ENCODE results near the gene COL18A1.
"Not testable (repeated sequence)": the region's sequence is repeated elsewhere in the genome, so short reads cannot be mapped to it uniquely, and the experiment has no call there.

COL18A1 gene

DNA sequence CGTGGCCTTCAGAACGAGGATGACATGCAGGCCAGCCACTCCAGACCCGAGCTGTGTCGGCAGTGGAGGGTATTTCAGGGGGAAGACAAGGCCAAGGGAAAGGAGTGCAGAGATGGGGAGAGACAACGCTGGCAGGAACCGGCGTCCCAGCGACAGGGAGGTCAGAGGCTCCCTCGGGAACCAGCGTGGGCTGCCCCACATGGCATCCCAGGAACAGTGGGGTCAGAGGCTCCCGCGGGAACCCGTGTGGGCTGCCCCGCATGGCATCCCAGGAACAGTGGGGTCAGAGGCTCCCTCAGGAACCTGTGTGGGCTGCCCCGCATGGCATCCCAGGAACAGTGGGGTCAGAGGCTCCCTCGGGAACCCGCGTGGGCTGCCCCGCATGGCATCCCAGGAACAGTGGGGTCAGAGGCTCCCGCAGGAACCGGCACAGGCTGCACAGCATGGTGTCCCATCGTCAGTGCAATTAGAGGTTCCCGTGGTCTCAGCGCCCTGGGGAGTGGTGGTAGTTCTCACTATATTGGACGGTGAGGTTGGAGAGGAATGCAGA lies 94.3 kb downstream of the COL18A1 start:
- no peak for DNase-seq (ENCODE audit: low read depth, low spot score)
- H3K4me3 ChIP-seq (ENCODE audit: low read depth, low read length) = no peak overlapping the region
- POLR2A ChIA-PET = no interaction called here
- TF ChIP-seq, protein P1, sequence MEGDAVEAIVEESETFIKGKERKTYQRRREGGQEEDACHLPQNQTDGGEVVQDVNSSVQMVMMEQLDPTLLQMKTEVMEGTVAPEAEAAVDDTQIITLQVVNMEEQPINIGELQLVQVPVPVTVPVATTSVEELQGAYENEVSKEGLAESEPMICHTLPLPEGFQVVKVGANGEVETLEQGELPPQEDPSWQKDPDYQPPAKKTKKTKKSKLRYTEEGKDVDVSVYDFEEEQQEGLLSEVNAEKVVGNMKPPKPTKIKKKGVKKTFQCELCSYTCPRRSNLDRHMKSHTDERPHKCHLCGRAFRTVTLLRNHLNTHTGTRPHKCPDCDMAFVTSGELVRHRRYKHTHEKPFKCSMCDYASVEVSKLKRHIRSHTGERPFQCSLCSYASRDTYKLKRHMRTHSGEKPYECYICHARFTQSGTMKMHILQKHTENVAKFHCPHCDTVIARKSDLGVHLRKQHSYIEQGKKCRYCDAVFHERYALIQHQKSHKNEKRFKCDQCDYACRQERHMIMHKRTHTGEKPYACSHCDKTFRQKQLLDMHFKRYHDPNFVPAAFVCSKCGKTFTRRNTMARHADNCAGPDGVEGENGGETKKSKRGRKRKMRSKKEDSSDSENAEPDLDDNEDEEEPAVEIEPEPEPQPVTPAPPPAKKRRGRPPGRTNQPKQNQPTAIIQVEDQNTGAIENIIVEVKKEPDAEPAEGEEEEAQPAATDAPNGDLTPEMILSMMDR (IDR thresholded peaks at IDR 0.05; ENCODE audit: insufficient read depth, low read length, missing control alignments) = no peak
- CTCF ChIA-PET = no interaction called here

DNA sequence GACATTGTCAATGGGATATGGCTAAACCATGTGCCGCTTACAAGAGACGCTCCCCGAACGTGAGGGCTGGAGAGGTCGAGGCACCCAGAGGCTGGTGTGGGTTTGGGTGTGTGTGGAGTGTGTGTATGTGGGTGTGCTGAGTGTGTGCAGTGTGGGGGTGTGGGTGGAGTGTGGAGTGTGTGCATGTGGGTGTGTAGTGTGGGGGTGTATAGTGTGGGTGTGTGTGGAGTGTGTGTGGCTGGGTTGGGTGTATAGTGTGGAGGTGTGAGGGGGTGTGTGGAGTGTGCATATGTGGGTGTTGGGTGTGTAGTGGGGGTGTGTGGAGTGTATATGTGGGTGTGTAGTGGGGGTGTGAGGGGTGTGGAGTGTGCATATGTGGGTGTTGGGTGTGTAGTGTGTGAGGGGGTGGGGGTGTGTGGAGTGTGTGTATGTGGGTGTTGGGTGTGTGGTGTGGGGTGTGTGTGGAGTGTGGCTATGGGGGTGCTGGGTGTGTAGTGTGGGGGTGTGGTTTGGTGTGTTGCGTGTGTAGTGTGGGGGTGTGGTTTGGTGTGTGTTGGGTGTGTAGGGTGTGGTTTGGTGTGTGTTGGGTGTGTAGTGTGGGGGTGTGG lies 95.1 kb downstream of the COL18A1 start:
- H3K4me3 ChIP-seq (ENCODE audit: low read depth, low read length) = no peak overlapping the region
- CTCF ChIA-PET = no interaction called here
- TF ChIP-seq, protein P1 (IDR thresholded peaks at IDR 0.05; ENCODE audit: insufficient read depth, low read length, missing control alignments) = no peak
- POLR2A ChIA-PET = no interaction called here
- no peak for DNase-seq (ENCODE audit: low read depth, low spot score)

DNA sequence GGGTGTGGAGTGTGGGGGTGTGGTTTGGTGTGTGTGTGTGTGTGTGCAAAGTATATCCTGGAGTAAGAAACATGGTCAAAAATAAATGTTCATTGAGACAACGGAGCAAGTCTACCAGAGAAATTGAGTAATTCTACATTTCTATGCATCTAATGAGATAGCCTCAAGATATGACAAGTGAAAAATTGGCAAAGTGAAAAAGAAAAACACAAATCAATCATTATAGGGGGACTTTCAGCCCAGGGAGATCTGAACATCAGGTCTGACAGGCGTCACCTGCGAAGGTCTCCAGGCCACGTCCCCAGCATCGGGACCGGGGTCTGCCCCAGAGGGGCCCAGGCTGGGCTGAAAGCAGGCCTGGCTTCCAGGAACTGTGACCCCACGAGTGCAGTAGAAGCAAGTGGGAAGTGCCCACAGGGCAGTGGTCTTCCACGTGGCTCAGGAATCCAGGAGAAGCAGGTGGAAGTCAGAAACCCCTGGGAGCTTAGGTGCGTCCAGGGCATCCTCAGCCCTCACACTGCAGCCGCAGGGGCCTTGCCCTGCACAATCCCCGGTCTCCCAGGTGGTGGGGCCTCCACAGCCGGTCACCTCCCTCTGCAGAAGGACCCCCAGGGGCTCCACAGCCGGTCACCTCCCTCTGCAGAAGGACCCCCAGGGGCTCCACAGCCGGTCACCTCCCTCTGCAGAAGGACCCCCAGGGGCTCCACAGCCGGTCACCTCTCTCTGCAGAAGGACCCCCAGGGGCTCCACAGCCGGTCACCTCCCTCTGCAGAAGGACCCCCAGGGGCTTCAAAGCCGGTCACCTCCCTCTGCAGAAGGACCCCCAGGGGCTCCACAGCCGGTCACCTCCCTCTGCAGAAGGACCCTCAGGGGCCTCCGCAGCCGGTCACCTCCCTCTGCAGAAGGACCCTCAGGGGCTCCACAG lies 96.4 kb downstream of the COL18A1 start:
- POLR2A ChIA-PET; H3K4me3 ChIP-seq (ENCODE audit: low read depth, low read length); DNase-seq (ENCODE audit: low read depth, low spot score); CTCF ChIA-PET: not testable (repeated sequence)

DNA sequence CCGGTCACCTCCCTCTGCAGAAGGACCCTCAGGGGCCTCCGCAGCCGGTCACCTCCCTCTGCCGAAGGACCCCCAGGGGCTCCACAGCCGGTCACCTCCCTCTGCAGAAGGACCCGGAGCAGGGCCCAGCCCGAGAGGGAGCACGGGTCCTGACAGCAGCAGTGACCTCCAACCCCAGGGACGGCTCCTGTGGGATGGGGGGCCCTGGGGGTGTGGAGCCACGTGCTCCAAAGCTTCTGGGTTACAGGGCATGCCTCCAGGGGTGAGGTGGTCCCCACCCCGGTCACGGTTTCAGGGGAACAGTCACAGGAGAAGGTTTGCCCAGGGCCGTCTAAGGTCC lies 97.0 kb downstream of the COL18A1 start:
- no peak overlapping the region for H3K4me3 ChIP-seq (ENCODE audit: low read depth, low read length)
- POLR2A ChIA-PET = no interaction called here
- no peak for DNase-seq (ENCODE audit: low read depth, low spot score)
- CTCF ChIA-PET = no interaction called here
- TF ChIP-seq, protein P1 (IDR thresholded peaks at IDR 0.05; ENCODE audit: insufficient read depth, low read length, missing control alignments) = no peak

DNA sequence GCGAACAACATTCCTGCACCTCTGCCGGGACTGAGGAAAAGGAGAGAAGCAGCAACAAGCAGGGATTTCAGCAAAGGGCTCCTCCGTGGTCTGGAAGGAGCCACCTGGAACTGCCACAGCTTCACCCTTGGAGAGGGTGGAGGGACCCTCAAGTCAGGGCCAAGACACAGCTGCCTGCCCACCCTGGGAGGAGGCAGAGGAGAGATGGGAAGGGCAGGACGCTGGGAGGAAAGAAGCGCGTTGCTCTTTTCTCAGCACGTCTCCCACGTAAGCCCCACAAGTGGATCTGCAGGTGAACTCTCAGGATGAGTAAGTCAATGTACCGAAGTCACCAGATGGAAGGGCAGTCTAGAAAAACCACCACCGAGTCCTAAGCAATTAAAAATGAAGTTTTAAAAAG lies 97.6 kb downstream of the COL18A1 start:
- ChIA-PET POLR2A (no interaction called here), CTCF (no interaction called here)
- H3K4me3 ChIP-seq (ENCODE audit: low read depth, low read length) = no peak overlapping the region
- TF ChIP-seq, protein P1 (IDR thresholded peaks at IDR 0.05; ENCODE audit: insufficient read depth, low read length, missing control alignments) = no peak
- DNase-seq (ENCODE audit: low read depth, low spot score) = no peak

DNA sequence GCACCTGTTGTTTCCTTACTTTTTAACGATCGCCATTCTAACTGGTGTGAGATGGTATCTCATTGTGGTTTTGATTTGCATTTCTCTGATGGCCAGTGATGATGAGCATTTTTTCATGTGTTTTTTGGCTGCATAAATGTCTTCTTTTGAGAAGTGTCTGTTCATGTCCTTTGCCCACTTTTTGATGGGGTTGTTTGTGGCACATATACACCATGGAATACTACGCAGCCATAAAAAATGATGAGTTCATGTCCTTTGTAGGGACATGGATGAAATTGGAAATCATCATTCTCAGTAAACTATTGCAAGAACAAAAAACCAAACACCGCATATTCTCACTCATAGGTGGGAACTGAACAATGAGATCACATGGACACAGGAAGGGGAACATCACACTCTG lies 98.3 kb downstream of the COL18A1 start:
- CTCF ChIA-PET; POLR2A ChIA-PET; H3K4me3 ChIP-seq (ENCODE audit: low read depth, low read length); DNase-seq (ENCODE audit: low read depth, low spot score): not testable (repeated sequence)

DNA sequence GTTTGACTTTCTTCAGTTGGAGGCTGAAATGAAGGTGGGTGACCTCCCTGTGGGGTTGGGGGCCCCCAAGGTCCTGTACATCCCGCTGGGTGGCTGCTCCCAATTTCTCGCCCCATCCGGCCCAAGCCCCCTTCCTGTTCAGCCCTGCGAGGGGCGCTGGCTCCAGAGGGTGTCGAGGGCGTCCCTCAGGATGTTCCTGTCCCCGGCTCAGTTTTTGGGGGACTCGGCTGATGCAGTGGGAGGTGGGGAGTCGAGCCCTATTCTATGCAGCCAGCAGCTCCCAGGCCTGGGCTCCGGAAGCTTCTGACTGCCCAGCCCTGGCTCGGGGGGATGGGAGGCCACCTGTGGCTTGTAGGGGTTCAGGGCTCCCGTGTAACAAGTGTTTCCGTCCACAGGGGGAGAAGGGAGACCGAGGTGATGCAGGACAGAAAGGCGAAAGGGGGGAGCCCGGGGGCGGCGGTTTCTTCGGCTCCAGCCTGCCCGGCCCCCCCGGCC lies 99.1 kb downstream of the COL18A1 start:
- H3K4me3 ChIP-seq (ENCODE audit: low read depth, low read length) = no peak overlapping the region
- POLR2A ChIA-PET = no interaction called here
- DNase-seq (ENCODE audit: low read depth, low spot score) = no peak
- CTCF ChIA-PET = no interaction called here
- TF ChIP-seq, protein P1 (IDR thresholded peaks at IDR 0.05; ENCODE audit: insufficient read depth, low read length, missing control alignments) = no peak

All from AG04449 (cell line).